Fibroblast of lung (primary cell): ENCODE data around the gene TSPAN2. TPM values are rescaled to one million over a fixed set of nuclear protein-coding genes. Genes with fewer than 3 reads are reported as not detected.

Experiments
- DNase-seq, 2 donors: peaks; one replicate each; pipeline versions ENCODE4 v3.0.0 to v3.0.0-alpha.2; 2010; ENCODE audit warnings: low read depth in 2 of 2
- H2AFZ ChIP-seq: 2 replicates; pipeline ENCODE4 v1.5.1; 2012; ENCODE audit warnings: low read length, control low read depth, inconsistent platforms
- H3K27ac ChIP-seq: 2 replicates; pipeline ENCODE4 v1.5.1; 2011; ENCODE audit warnings: low read length, control low read depth; ENCODE audit not compliant: insufficient read depth
- H3K27me3 ChIP-seq: 2 replicates; pipeline ENCODE4 v1.5.1; 2011; ENCODE audit warnings: mild to moderate bottlenecking, low read length; ENCODE audit not compliant: control insufficient read depth, insufficient read depth
- H3K36me3 ChIP-seq: 2 replicates; pipeline ENCODE4 v1.5.1; 2011; ENCODE audit warnings: low read length; ENCODE audit not compliant: control insufficient read depth, insufficient read depth
- H3K4me1 ChIP-seq: 2 replicates; pipeline ENCODE4 v1.5.1; 2011; ENCODE audit warnings: low read length; ENCODE audit not compliant: control insufficient read depth, insufficient read depth; ENCODE audit errors: extremely low read depth
- H3K4me2 ChIP-seq: 2 replicates; pipeline ENCODE4 v1.5.1; 2011; ENCODE audit warnings: low read length, control low read depth; ENCODE audit not compliant: insufficient read depth; ENCODE audit errors: extremely low read depth
- H3K4me3 ChIP-seq, 4 experiments: fragments of 200-600 bp in 1 of 4; sonication (generic) in 1 of 4; replicated peaks in 1 of 4; 2 replicates each; pipeline ENCODE4 v1.5.1; 2011 to 2016; ENCODE audit warnings: low read length in 4 of 4, low read depth in 3 of 4, mild to moderate bottlenecking in 3 of 4, control low read depth in 2 of 4, inconsistent platforms in 1 of 4, mixed read lengths in 1 of 4; ENCODE audit not compliant: insufficient read depth in 1 of 4; ENCODE audit errors: control extremely low read depth in 1 of 4
- H3K79me2 ChIP-seq: 2 replicates; pipeline ENCODE4 v1.5.1; 2012; ENCODE audit warnings: mild to moderate bottlenecking, low read length, inconsistent platforms; ENCODE audit not compliant: control insufficient read depth, insufficient read depth
- H3K9ac ChIP-seq: 2 replicates; pipeline ENCODE4 v1.5.1; 2011; ENCODE audit warnings: mild to moderate bottlenecking, low read length, control low read depth; ENCODE audit not compliant: insufficient read depth
- H3K9me3 ChIP-seq: 2 replicates; pipeline ENCODE4 v1.5.1; 2012; ENCODE audit warnings: low read depth, low read length; ENCODE audit not compliant: control insufficient read depth, insufficient read depth
- H4K20me1 ChIP-seq: 2 replicates; pipeline ENCODE4 v1.5.1; 2011; ENCODE audit warnings: low read length; ENCODE audit not compliant: control insufficient read depth, insufficient read depth; ENCODE audit errors: extremely low read depth
- CTCF ChIP-seq, 2 donors: IDR thresholded peaks in 1 of 2; conservative IDR thresholded peaks in 1 of 2; 1 replicate in 1 of 2; 2 replicates in 1 of 2; pipeline ENCODE4 v1.5.1; 2011 to 2012; ENCODE audit warnings: low read length in 2 of 2, control low read depth in 1 of 2, inconsistent platforms in 1 of 2, low read depth in 1 of 2, mild to moderate bottlenecking in 1 of 2
- EZH2 ChIP-seq: IDR thresholded peaks from 2 replicates; pipeline ENCODE4 v1.5.1; 2012; ENCODE audit warnings: low read length, control low read depth, mild to moderate bottlenecking; ENCODE audit errors: missing control alignments
- polyA plus RNA-seq, 2 donors: library from polyadenylated mRNA; depleted of rRNA in 1 of 2; stranded (reverse) in 1 of 2; unstranded in 1 of 2; fragments of >200 nt; gene quantifications; 2 replicates each; pipeline ENCODE4 v1.2.1, GENCODE V29; 2011 to 2012; ENCODE audit warnings: missing spikeins in 1 of 2
- total RNA-seq: library from RNA; depleted of rRNA; stranded (reverse); fragments of >200 nt; gene quantifications from 2 replicates; pipeline ENCODE4 v1.2.1, GENCODE V29; 2014

Gene TSPAN2
- total and polyA plus RNA-seq, 2 donors (not counting 1 experiment from before 2014, with no cell fraction given) = 0.08 to 0.66 TPM

- peak in 1 of 2 donors; percentile 89 for DNase-seq
- no peak overlapping the region for H3K27ac ChIP-seq
- no peak overlapping the region for H3K4me2 ChIP-seq
- H2AFZ ChIP-seq = no peak overlapping the region
- no peaks in the 10 kb centered on the region for H3K79me2 ChIP-seq
- H3K4me3 ChIP-seq = no peak overlapping the region
- no peaks in the 10 kb centered on the region for H3K9me3 ChIP-seq
- no peaks in the 10 kb centered on the region for H3K27me3 ChIP-seq
- no peak overlapping the region for H3K9ac ChIP-seq
- H4K20me1 ChIP-seq = no peaks in the 10 kb centered on the region
- H3K36me3 ChIP-seq = no peaks in the 10 kb centered on the region
- peaks cover 10% of the 10 kb centered on the region for H3K4me1 ChIP-seq
- TF ChIP-seq EZH2 = no peak
- TF ChIP-seq CTCF (conservative IDR thresholded peaks at IDR 0.05 in 1 of 2, IDR thresholded peaks at IDR 0.05 in 1 of 2; ENCODE audit: low read depth in 1 of 2, low read length in 2 of 2) = no peak
These were observed 44.1 kb upstream of the TSPAN2 start for GRCh38 chr1:115133440-115133839.

GRCh38 chr1:115130786-115131185, 41.5 kb upstream of the TSPAN2 start:
- Histone ChIP-seq H3K4me1 (peaks cover 8% of the 10 kb centered on the region), H3K36me3 (no peaks in the 10 kb centered on the region)

GRCh38 chr1:115129071-115129640, 39.9 kb upstream of the TSPAN2 start:
- no peaks in the 10 kb centered on the region for H3K79me2 ChIP-seq
- no peaks in the 10 kb centered on the region for H3K36me3 ChIP-seq
- no peaks in the 10 kb centered on the region for H3K27me3 ChIP-seq
- no peaks in the 10 kb centered on the region for H3K4me1 ChIP-seq
- TF ChIP-seq CTCF (conservative IDR thresholded peaks at IDR 0.05 in 1 of 2, IDR thresholded peaks at IDR 0.05 in 1 of 2; ENCODE audit: low read depth in 1 of 2, low read length in 2 of 2) (no peak), EZH2 (no peak)
- H2AFZ ChIP-seq = no peak overlapping the region
- H3K4me3 ChIP-seq = no peak overlapping the region
- H3K27ac ChIP-seq = no peak overlapping the region
- H3K9ac ChIP-seq = no peak overlapping the region
- no peaks in the 10 kb centered on the region for H3K9me3 ChIP-seq
- no peak for DNase-seq
- H4K20me1 ChIP-seq = no peaks in the 10 kb centered on the region
- no peak overlapping the region for H3K4me2 ChIP-seq

More at GRCh38 chr1:115130786-115131185, 41.5 kb upstream of the TSPAN2 start:
- Histone ChIP-seq H3K79me2 (no peaks in the 10 kb centered on the region), H3K4me2 (no peak overlapping the region), H3K27ac (no peak overlapping the region), H3K9ac (no peak overlapping the region), H4K20me1 (no peaks in the 10 kb centered on the region), H3K27me3 (no peaks in the 10 kb centered on the region), H3K9me3 (no peaks in the 10 kb centered on the region), H3K4me3 (no peak overlapping the region), H2AFZ (no peak overlapping the region)
- TF ChIP-seq CTCF (conservative IDR thresholded peaks at IDR 0.05 in 1 of 2, IDR thresholded peaks at IDR 0.05 in 1 of 2; ENCODE audit: low read depth in 1 of 2, low read length in 2 of 2) = no peak
- no peak for TF ChIP-seq EZH2
- DNase-seq = no peak
